HG03442 (cell line): ENCODE results near the gene APOA5.

Experiments used
- ATAC-seq: cut with Tn5 transposase; IDR thresholded peaks from one replicate; pipeline ENCODE4 v1.9.1; 2021; ENCODE audit warnings: mild to moderate bottlenecking, moderate library complexity; ENCODE audit not compliant: unreplicated experiment

APOA5 gene

GRCh38 chr11:116828632-116829524 lies 37.2 kb upstream of the APOA5 start:
- no peak for ATAC-seq

GRCh38 chr11:116827461-116827860 lies 35.8 kb upstream of the APOA5 start:
- no peak for ATAC-seq

GRCh38 chr11:116826751-116827431 lies 35.2 kb upstream of the APOA5 start:
- ATAC-seq: no peak

- ATAC-seq: no peak
These were observed 34.4 kb upstream of the APOA5 start for GRCh38 chr11:116825854-116826750.

- ATAC-seq: no peak
These were observed 33.8 kb upstream of the APOA5 start for GRCh38 chr11:116825434-116825833.

- no peak for ATAC-seq
These were observed 31.6 kb upstream of the APOA5 start, which contains the start of gene APOA4 for GRCh38 chr11:116823031-116823843. TSS of gene APOA4 (minus strand) at chr11:116823304. CDS start at chr11:116823191, 113 bp downstream.

GRCh38 chr11:116822575-116822974 lies 30.9 kb upstream of the APOA5 start:
- no peak for ATAC-seq

GRCh38 chr11:116821050-116821918 lies 29.6 kb upstream of the APOA5 start:
- ATAC-seq: no peak

- no peak for ATAC-seq
These were observed 27.4 kb upstream of the APOA5 start for GRCh38 chr11:116819049-116819448.

GRCh38 chr11:116814502-116814901 lies 22.8 kb upstream of the APOA5 start:
- ATAC-seq: no peak

GRCh38 chr11:116813781-116814471 lies 22.2 kb upstream of the APOA5 start:
- no peak for ATAC-seq

GRCh38 chr11:116813170-116813569 lies 21.5 kb upstream of the APOA5 start:
- no peak for ATAC-seq

- ATAC-seq: no peak
These were observed 20.4 kb upstream of the APOA5 start for GRCh38 chr11:116812109-116812508.

GRCh38 chr11:116811194-116811593 lies 19.5 kb upstream of the APOA5 start:
- ATAC-seq: no peak

- no peak for ATAC-seq
These were observed 16.8 kb upstream of the APOA5 start for GRCh38 chr11:116808262-116809175.

GRCh38 chr11:116807601-116808261 lies 16.1 kb upstream of the APOA5 start:
- no peak for ATAC-seq

GRCh38 chr11:116804001-116804400 lies 12.3 kb upstream of the APOA5 start:
- ATAC-seq: no peak
